Ishikawa (cell line): Measurements from ENCODE around the gene CWC22.

Experiments used
- CEBPB ChIP-seq: IDR thresholded peaks from 2 replicates; pipeline ENCODE4 v1.6.1; 2012
- CREB1 ChIP-seq: IDR thresholded peaks from 2 replicates; pipeline ENCODE4 v1.6.1; 2012; ENCODE audit warnings: low read depth
- EGR1 ChIP-seq: IDR thresholded peaks from 2 replicates; pipeline ENCODE4 v1.6.1; 2012
- EP300 ChIP-seq: IDR thresholded peaks from 2 replicates; pipeline ENCODE4 v1.6.1; 2012; ENCODE audit warnings: borderline replicate concordance
- FOXM1 ChIP-seq: IDR thresholded peaks from 2 replicates; pipeline ENCODE4 v1.6.1; 2012; ENCODE audit warnings: low read depth, borderline replicate concordance
- MAX ChIP-seq: IDR thresholded peaks from 2 replicates; pipeline ENCODE4 v1.6.1; 2012
- NFIC ChIP-seq: IDR thresholded peaks from 2 replicates; pipeline ENCODE4 v1.6.1; 2012
- RAD21 ChIP-seq: IDR thresholded peaks from 2 replicates; pipeline ENCODE4 v1.6.1; 2012; ENCODE audit warnings: low read depth
- REST ChIP-seq: IDR thresholded peaks from 2 replicates; pipeline ENCODE4 v1.6.1; 2012; ENCODE audit warnings: low read depth, mild to moderate bottlenecking
- TAF1 ChIP-seq: IDR thresholded peaks from 2 replicates; pipeline ENCODE4 v1.6.1; 2012; ENCODE audit warnings: low read depth, mild to moderate bottlenecking
- TCF12 ChIP-seq: IDR thresholded peaks from 2 replicates; pipeline ENCODE4 v1.6.1; 2012; ENCODE audit warnings: low read depth
- TEAD4 ChIP-seq: IDR thresholded peaks from 2 replicates; pipeline ENCODE4 v1.6.1; 2012
- USF1 ChIP-seq: IDR thresholded peaks from 2 replicates; pipeline ENCODE4 v1.6.1; 2012
- YY1 ChIP-seq: IDR thresholded peaks from 2 replicates; pipeline ENCODE4 v1.6.1; 2012; ENCODE audit warnings: low read depth
- ZBTB7A ChIP-seq: IDR thresholded peaks from 2 replicates; pipeline ENCODE4 v1.6.1; 2012; ENCODE audit warnings: low read depth

CWC22 gene

GRCh38 chr2:180048251-180048650 lies 41.2 kb upstream of the CWC22 start:
- TF ChIP-seq TCF12 = no peak

- no peak for TF ChIP-seq TAF1
- no peak for TF ChIP-seq USF1
- no peak for TF ChIP-seq RAD21
- no peak for TF ChIP-seq CREB1
- TF ChIP-seq REST = no peak
- no peak for TF ChIP-seq CEBPB
- TF ChIP-seq EP300 = no peak
- TF ChIP-seq FOXM1 = no peak
- TF ChIP-seq TCF12 = no peak
- no peak for TF ChIP-seq NFIC
- TF ChIP-seq ZBTB7A = no peak
- TF ChIP-seq YY1 = no peak
- no peak for TF ChIP-seq MAX
- no peak for TF ChIP-seq EGR1
- TF ChIP-seq TEAD4 = no peak
Observed at GRCh38 chr2:180046776-180047175, 39.7 kb upstream of the CWC22 start.

GRCh38 chr2:180046202-180046601 lies 39.1 kb upstream of the CWC22 start:
- TF ChIP-seq TCF12 = no peak
- TF ChIP-seq MAX = no peak
- no peak for TF ChIP-seq CEBPB
- TF ChIP-seq EGR1 = no peak

GRCh38 chr2:180040146-180040925 lies 33.2 kb upstream of the CWC22 start:
- no peak for TF ChIP-seq EP300
- TF ChIP-seq USF1 = no peak
- no peak for TF ChIP-seq TAF1
- no peak for TF ChIP-seq MAX
- TF ChIP-seq TEAD4 = no peak
- TF ChIP-seq FOXM1 = no peak
- TF ChIP-seq NFIC = no peak
- TF ChIP-seq YY1 = no peak
- TF ChIP-seq REST = no peak
- no peak for TF ChIP-seq EGR1
- no peak for TF ChIP-seq RAD21
- no peak for TF ChIP-seq ZBTB7A
- no peak for TF ChIP-seq CREB1
- no peak for TF ChIP-seq TCF12
- no peak for TF ChIP-seq CEBPB

- TF ChIP-seq CREB1 (no peak), TEAD4 (no peak), RAD21 (no peak), FOXM1 (no peak), CEBPB (no peak), MAX (no peak), ZBTB7A (no peak), EGR1 (no peak), USF1 (no peak)
Observed at GRCh38 chr2:180038997-180039396, 31.9 kb upstream of the CWC22 start.
